H1 (cell line): Measurements from ENCODE around the gene TGFBRAP1.

Source experiments
- GABPA ChIP-seq: IDR thresholded peaks from 2 replicates; pipeline ENCODE4 v1.6.1; 2011; ENCODE audit warnings: mild to moderate bottlenecking, low read length, moderate library complexity, borderline replicate concordance; ENCODE audit not compliant: insufficient read depth
- MAX ChIP-seq: IDR thresholded peaks from 2 replicates; pipeline ENCODE4 v1.6.1; 2012; ENCODE audit warnings: inconsistent platforms
- PHF8 ChIP-seq: fragments of 200-600 bp; sonication (generic); conservative IDR thresholded peaks from 2 replicates; pipeline ENCODE4 v1.7.1; 2012; ENCODE audit warnings: low read depth, mild to moderate bottlenecking, inconsistent platforms, low read length, moderate library complexity
- POLR2A ChIP-seq, 2 experiments: IDR thresholded peaks; 1 replicate in 1 of 2; 2 replicates in 1 of 2; pipeline ENCODE4 v1.6.1; 2011; ENCODE audit warnings: low read depth in 2 of 2, low read length in 2 of 2, mild to moderate bottlenecking in 2 of 2; ENCODE audit errors: control extremely low read depth in 1 of 2
- RBBP5 ChIP-seq: IDR thresholded peaks from 2 replicates; pipeline ENCODE4 v1.7.1; 2012; ENCODE audit warnings: low read depth, mild to moderate bottlenecking, inconsistent platforms, low read length, moderate library complexity, borderline replicate concordance
- TBP ChIP-seq: IDR thresholded peaks from 2 replicates; pipeline ENCODE4 v1.6.1; 2011; ENCODE audit warnings: low read depth, low read length, improper control_type of control experiment
- TEAD4 ChIP-seq: IDR thresholded peaks from 2 replicates; pipeline ENCODE4 v1.6.1; 2012; ENCODE audit warnings: low read depth, low read length, inconsistent platforms, mixed read lengths
- TF ChIP-seq, protein P1 (sequence below), 3 experiments: IDR thresholded peaks; 1 replicate in 2 of 3; 2 replicates in 1 of 3; pipeline versions ENCODE4 v1.5.1 to v1.6.1; 2011; ENCODE audit warnings: low read length in 3 of 3, mild to moderate bottlenecking in 3 of 3, inconsistent platforms in 2 of 3, low read depth in 1 of 3, moderate library complexity in 1 of 3; ENCODE audit not compliant: insufficient read depth in 1 of 3; ENCODE audit errors: control extremely low read depth in 1 of 3

DNA sequence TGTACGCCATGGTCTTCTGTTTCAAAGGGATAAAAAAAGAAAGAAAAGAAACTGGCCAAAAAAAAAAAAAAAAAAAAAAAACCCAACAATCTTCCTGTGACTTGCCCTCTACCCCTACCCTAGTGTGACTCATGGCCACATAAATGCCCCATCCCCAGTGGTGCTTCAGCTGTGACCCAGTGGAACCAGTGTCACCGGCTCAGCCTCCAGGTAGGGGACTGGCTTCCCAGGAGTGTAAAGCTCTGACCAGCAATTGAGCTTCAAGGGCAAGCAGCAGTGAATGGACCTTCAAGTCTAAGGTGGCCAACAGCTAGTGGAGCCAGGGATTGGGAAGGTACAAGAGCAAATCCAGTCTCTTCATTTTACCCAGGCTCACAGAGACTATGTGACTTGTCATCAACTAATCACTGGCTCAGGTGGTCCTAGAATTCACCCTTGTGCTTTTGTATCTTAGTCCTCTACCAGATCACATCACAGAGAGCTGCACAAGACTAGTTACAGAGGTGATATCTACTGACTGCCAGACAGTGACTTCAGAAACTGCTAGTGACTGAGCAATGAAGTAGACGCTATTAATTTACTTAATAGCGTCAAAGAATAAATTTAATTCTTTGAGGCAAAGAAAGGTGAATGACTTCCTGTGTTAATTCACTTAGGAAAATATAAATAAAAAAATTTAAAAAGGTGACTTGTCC lies 1.3 kb upstream of the TGFBRAP1 start:
- TF ChIP-seq TEAD4: no peak
- TF ChIP-seq TBP: no peak
- TF ChIP-seq RBBP5: no peak
- TF ChIP-seq, protein P1, sequence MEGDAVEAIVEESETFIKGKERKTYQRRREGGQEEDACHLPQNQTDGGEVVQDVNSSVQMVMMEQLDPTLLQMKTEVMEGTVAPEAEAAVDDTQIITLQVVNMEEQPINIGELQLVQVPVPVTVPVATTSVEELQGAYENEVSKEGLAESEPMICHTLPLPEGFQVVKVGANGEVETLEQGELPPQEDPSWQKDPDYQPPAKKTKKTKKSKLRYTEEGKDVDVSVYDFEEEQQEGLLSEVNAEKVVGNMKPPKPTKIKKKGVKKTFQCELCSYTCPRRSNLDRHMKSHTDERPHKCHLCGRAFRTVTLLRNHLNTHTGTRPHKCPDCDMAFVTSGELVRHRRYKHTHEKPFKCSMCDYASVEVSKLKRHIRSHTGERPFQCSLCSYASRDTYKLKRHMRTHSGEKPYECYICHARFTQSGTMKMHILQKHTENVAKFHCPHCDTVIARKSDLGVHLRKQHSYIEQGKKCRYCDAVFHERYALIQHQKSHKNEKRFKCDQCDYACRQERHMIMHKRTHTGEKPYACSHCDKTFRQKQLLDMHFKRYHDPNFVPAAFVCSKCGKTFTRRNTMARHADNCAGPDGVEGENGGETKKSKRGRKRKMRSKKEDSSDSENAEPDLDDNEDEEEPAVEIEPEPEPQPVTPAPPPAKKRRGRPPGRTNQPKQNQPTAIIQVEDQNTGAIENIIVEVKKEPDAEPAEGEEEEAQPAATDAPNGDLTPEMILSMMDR (IDR thresholded peaks at IDR 0.05; ENCODE audit: control extremely low read depth in 1 of 3, insufficient read depth in 1 of 3, low read depth in 1 of 3, low read length in 3 of 3): no peak
- TF ChIP-seq GABPA: no peak
- TF ChIP-seq POLR2A (IDR thresholded peaks at IDR 0.05; ENCODE audit: control extremely low read depth in 1 of 2, low read depth in 2 of 2, low read length in 2 of 2): no peak
- no peak for TF ChIP-seq MAX
- TF ChIP-seq PHF8: no peak
